HL-60 (cell line): ENCODE data around the gene SELENOO.

Source experiments
- DNase-seq, 2 experiments: peaks; one replicate each; pipeline ENCODE4 v3.0.0-alpha.2; 2010 to 2020; ENCODE audit warnings: low read depth in 1 of 2, low spot score in 1 of 2
- H3K27ac ChIP-seq: fragments of 250-450 bp; sonication (Bioruptor Pico); replicated peaks from 2 replicates; pipeline ENCODE4 v1.5.1; 2020; ENCODE audit warnings: mild to moderate bottlenecking, moderate library complexity
- H3K27me3 ChIP-seq: fragments of 250-450 bp; sonication (Bioruptor Pico); 2 replicates; pipeline ENCODE4 v1.5.1; 2021; ENCODE audit warnings: mild to moderate bottlenecking, moderate library complexity; ENCODE audit not compliant: insufficient read depth, poor library complexity, severe bottlenecking
- H3K4me3 ChIP-seq: replicated peaks from 2 replicates; pipeline ENCODE4 v1.5.1; 2011; ENCODE audit warnings: mild to moderate bottlenecking, control low read depth, low read length; ENCODE audit not compliant: insufficient read depth
- CTCF ChIP-seq: IDR thresholded peaks from one replicate; pipeline ENCODE4 v1.5.1; 2011; ENCODE audit warnings: low read length, control low read depth, inconsistent platforms; ENCODE audit not compliant: insufficient read depth
- GABPA ChIP-seq: IDR thresholded peaks from 2 replicates; pipeline ENCODE4 v1.6.1; 2012; ENCODE audit warnings: low read depth
- POLR2AphosphoS5 ChIP-seq: IDR thresholded peaks from 2 replicates; pipeline ENCODE4 v1.6.1; 2012; ENCODE audit warnings: low read depth
- SPI1 ChIP-seq: IDR thresholded peaks from 2 replicates; pipeline ENCODE4 v1.6.1; 2012; ENCODE audit warnings: low read depth, mild to moderate bottlenecking, borderline replicate concordance
- TF ChIP-seq, protein P1 (sequence below): IDR thresholded peaks from 2 replicates; pipeline ENCODE4 v1.6.1; 2012; ENCODE audit warnings: low read depth; ENCODE audit not compliant: insufficient replicate concordance

The SELENOO gene

GRCh38 chr22:50210378-50211139 lies 9.7 kb downstream of the SELENOO start:
- no peak for DNase-seq
- Histone ChIP-seq H3K4me3 (no peak overlapping the region), H3K27ac (no peak overlapping the region), H3K27me3 (no peaks in the 10 kb centered on the region)
- TF ChIP-seq, protein P1, sequence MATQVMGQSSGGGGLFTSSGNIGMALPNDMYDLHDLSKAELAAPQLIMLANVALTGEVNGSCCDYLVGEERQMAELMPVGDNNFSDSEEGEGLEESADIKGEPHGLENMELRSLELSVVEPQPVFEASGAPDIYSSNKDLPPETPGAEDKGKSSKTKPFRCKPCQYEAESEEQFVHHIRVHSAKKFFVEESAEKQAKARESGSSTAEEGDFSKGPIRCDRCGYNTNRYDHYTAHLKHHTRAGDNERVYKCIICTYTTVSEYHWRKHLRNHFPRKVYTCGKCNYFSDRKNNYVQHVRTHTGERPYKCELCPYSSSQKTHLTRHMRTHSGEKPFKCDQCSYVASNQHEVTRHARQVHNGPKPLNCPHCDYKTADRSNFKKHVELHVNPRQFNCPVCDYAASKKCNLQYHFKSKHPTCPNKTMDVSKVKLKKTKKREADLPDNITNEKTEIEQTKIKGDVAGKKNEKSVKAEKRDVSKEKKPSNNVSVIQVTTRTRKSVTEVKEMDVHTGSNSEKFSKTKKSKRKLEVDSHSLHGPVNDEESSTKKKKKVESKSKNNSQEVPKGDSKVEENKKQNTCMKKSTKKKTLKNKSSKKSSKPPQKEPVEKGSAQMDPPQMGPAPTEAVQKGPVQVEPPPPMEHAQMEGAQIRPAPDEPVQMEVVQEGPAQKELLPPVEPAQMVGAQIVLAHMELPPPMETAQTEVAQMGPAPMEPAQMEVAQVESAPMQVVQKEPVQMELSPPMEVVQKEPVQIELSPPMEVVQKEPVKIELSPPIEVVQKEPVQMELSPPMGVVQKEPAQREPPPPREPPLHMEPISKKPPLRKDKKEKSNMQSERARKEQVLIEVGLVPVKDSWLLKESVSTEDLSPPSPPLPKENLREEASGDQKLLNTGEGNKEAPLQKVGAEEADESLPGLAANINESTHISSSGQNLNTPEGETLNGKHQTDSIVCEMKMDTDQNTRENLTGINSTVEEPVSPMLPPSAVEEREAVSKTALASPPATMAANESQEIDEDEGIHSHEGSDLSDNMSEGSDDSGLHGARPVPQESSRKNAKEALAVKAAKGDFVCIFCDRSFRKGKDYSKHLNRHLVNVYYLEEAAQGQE, result no peak
- TF ChIP-seq POLR2AphosphoS5, result peak; percentile 9; the same call in 1 of the 2 replicates

DNA sequence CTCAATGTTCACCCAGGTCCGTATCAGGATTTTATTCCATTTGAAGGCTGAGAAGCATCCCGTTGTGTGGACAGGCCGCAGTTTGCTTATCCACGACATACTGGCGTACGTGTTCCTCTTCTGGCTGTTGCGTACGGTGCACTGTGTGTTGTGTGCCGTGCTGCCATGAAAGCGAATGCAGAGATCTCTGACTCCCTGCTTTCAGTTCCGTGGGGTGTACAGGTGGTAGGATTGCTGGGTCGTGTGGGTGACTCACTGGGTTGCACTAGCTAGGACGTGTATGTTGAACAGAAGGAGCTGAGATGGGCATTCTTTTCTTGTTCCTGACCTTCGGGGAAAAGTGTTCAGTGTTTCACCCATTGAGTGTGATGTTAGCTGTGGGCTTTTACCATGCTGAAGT lies 10.3 kb downstream of the SELENOO start:
- Histone ChIP-seq H3K4me3 (no peak overlapping the region), H3K27me3 (no peaks in the 10 kb centered on the region), H3K27ac (no peak overlapping the region)
- no peak for DNase-seq
- no peak for TF ChIP-seq POLR2AphosphoS5
- TF ChIP-seq, protein P1, result no peak
- no peak for TF ChIP-seq CTCF
- TF ChIP-seq GABPA, result no peak
- TF ChIP-seq SPI1, result no peak

- no peaks in the 10 kb centered on the region for H3K27me3 ChIP-seq
- DNase-seq, result no peak
- H3K27ac ChIP-seq, result no peak overlapping the region
- H3K4me3 ChIP-seq, result no peak overlapping the region
- TF ChIP-seq SPI1, result no peak
- TF ChIP-seq CTCF, result no peak
- TF ChIP-seq, protein P1, result no peak
- TF ChIP-seq GABPA, result no peak
- TF ChIP-seq POLR2AphosphoS5, result no peak
Observed at GRCh38 chr22:50213263-50213662, 12.5 kb downstream of the SELENOO start.
